Esophagus squamous epithelium (tissue), 4 donors: ENCODE results near the gene PSG2.
"Not testable (repeated sequence)": the region's sequence is repeated elsewhere in the genome, so short reads cannot be mapped to it uniquely, and the experiment has no call there.

ENCODE experiments used
- CTCF ChIP-seq, 6 experiments: fragments of 450-650 bp in 4 of 6; fragments of 200-600 bp in 2 of 6; sonication (generic) in 2 of 6; IDR thresholded peaks; one replicate each; pipeline ENCODE4 v1.5.1; 2016 to 2019; ENCODE audit warnings: antibody characterized with exemption in 6 of 6, mild to moderate bottlenecking in 4 of 6, moderate library complexity in 4 of 6
- POLR2A ChIP-seq, 4 donors: fragments of 450-650 bp; IDR thresholded peaks; one replicate each; pipeline ENCODE4 v1.6.1; 2017; ENCODE audit warnings: antibody characterized with exemption in 4 of 4, mild to moderate bottlenecking in 4 of 4, moderate library complexity in 3 of 4

- not testable (repeated sequence) for TF ChIP-seq POLR2A (IDR thresholded peaks at IDR 0.05)
- peak in 5 of 6 experiments; percentile 5 to 84 (median 44) for TF ChIP-seq CTCF (IDR thresholded peaks at IDR 0.05)
These were observed 1.8 kb upstream of the PSG2 start for GRCh38 chr19:43084196-43084832.
